GM12864 (cell line): ENCODE measurements around the gene PDE11A.
"Not testable (repeated sequence)": the region's sequence is repeated elsewhere in the genome, so short reads cannot be mapped to it uniquely, and the experiment has no call there.

Source experiments
- DNase-seq: peaks from one replicate; pipeline ENCODE4 v3.0.0-alpha.2; 2011; ENCODE audit warnings: low read depth
- H3K4me3 ChIP-seq: 2 replicates; pipeline ENCODE4 v1.5.1; 2011; ENCODE audit warnings: mild to moderate bottlenecking, low read depth, low read length, control low read depth
- TF ChIP-seq, protein P1 (sequence below): IDR thresholded peaks from 2 replicates; pipeline ENCODE4 v1.5.1; 2011; ENCODE audit warnings: low read depth, mild to moderate bottlenecking, moderate library complexity, low read length, control low read depth, inconsistent platforms; ENCODE audit errors: missing control alignments

PDE11A gene

DNA sequence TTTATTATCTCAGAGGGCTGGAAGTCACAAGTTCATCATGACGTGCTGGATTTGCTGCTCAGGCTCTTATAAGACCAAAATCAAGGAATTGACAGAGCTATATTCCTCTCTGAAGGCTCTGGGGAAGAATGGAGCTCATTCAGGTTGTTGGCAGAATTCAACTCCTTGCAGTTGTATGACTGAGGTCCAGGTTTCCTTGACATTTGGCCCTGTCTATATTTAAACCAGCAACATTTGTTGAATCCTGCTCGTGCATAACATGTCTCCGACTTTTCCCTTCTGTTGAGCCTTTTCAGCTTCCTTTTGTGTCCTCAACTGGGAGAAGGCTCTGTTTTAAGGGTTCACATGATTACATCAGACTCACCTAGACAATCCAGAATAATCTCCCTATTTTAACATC is 203.4 kb downstream of the PDE11A start:
- DNase-seq, result no peak
- TF ChIP-seq, protein P1, sequence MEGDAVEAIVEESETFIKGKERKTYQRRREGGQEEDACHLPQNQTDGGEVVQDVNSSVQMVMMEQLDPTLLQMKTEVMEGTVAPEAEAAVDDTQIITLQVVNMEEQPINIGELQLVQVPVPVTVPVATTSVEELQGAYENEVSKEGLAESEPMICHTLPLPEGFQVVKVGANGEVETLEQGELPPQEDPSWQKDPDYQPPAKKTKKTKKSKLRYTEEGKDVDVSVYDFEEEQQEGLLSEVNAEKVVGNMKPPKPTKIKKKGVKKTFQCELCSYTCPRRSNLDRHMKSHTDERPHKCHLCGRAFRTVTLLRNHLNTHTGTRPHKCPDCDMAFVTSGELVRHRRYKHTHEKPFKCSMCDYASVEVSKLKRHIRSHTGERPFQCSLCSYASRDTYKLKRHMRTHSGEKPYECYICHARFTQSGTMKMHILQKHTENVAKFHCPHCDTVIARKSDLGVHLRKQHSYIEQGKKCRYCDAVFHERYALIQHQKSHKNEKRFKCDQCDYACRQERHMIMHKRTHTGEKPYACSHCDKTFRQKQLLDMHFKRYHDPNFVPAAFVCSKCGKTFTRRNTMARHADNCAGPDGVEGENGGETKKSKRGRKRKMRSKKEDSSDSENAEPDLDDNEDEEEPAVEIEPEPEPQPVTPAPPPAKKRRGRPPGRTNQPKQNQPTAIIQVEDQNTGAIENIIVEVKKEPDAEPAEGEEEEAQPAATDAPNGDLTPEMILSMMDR, result no peak
- H3K4me3 ChIP-seq, result no peak overlapping the region

GRCh38 chr2:177868806-177869205 is 203.8 kb downstream of the PDE11A start:
- DNase-seq, result no peak
- H3K4me3 ChIP-seq, result no peak overlapping the region
- TF ChIP-seq, protein P1, result no peak

- TF ChIP-seq, protein P1, result no peak
- no peak for DNase-seq
- no peak overlapping the region for H3K4me3 ChIP-seq
These were observed 215.0 kb downstream of the PDE11A start for GRCh38 chr2:177857538-177857937.

DNA sequence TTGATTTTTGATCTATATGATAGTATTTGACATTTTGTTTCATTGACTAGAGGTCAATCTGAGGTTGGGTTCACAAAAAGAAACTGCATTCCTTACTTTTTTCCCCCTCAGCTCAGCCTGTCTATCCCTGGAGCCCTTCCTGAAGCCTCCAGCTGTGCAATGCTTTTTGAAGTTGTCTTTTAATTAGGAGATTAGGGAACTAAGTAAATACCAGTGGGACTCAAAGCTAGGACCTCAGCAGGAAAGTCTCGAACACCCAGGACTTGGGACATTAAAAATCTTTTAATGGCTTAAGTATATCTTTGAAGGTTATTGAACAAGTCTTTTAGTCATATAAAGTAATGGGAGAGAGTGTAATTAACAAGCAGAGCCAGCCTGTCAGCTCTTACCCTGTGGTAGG is 220.2 kb downstream of the PDE11A start:
- no peak overlapping the region for H3K4me3 ChIP-seq
- TF ChIP-seq, protein P1, result no peak
- no peak for DNase-seq

DNA sequence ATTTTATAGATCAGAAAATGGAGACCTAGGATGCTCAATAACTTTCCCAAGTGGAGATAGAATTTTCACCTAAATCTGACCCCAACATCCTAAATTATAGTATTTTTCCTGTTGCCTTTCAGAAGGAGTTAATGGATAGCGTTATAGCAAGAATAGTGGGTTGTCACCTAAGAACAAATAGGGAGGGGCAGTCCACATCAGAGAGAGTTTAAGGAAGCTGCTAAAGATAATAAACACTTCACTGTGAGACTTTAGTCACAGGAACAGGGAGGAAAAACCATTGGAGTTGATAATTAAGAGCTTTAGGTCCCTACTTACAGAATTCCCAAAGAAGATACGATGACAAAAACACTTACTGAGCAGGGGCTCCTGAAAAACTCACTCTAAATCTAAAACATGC is 229.4 kb downstream of the PDE11A start:
- H3K4me3 ChIP-seq, result no peak overlapping the region
- TF ChIP-seq, protein P1, result no peak
- no peak for DNase-seq

- TF ChIP-seq, protein P1, result no peak
- no peak overlapping the region for H3K4me3 ChIP-seq
- DNase-seq, result no peak
These were observed 230.3 kb downstream of the PDE11A start for GRCh38 chr2:177842243-177842642.

DNA sequence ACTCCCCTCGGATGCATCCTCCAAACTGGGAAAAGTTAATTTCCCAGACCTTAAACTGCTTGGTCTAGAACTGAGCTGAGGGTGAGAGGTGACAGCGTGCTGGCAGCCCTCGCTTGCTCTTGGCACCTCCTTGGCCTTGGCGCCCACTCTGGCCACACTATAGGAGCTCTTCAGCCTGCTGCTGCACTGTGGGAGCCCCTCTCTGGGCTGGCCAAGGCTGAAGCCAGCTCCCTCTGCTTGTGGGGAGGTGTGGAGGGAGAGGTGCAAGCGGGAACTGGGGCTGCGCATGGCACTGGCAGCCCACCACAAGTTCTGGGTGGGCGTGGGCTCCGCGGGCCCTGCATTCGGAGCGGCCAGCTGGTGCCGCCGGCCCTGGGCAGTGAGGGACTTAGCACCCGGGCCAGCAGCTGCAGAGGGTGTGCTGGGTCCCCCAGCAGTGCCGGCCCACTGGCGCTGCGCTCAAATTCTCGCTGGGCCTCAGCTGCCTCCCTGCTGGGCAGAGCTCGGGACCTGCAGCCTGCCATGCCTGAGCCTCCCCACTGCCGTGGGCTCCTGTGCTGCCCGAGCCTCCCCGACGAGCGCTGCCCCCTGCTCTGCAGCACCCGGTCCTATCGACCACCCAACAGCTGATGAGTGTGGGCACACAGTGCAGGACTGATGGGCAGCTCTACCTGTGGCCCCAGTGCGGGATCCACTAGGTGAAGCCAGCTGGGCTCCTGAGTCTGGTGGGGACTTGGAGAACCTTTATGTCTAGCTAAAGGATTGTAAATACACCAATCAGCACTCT is 237.0 kb downstream of the PDE11A start:
- not testable (repeated sequence) for H3K4me3 ChIP-seq, DNase-seq
